ENCODE results near the gene NFKBIB.
"Not testable (repeated sequence)": the region's sequence is repeated elsewhere in the genome, so short reads cannot be mapped to it uniquely, and the experiment has no call there.

The NFKBIB gene

GRCh38 chr19:38875656-38876395, 23.9 kb upstream of the NFKBIB start:
- DNase-seq, result no peak

- DNase-seq, result peak in 1 of 2 experiments; percentile 30
Measured at GRCh38 chr19:38877781-38878574, 21.8 kb upstream of the NFKBIB start, which contains the start of gene RINL. TSS of gene RINL (minus strand) at chr19:38878275. CDS start at chr19:38876742, 1,533 bp downstream.

GRCh38 chr19:38878575-38879399, 21.0 kb upstream of the NFKBIB start:
- DNase-seq, result no peak

GRCh38 chr19:38879400-38879751, 20.4 kb upstream of the NFKBIB start:
- no peak for DNase-seq

- no peak for DNase-seq
Measured at GRCh38 chr19:38880076-38880881, 19.5 kb upstream of the NFKBIB start.

- no peak for DNase-seq
Measured at GRCh38 chr19:38880882-38881609, 18.7 kb upstream of the NFKBIB start.

- no peak for DNase-seq
Measured at GRCh38 chr19:38883286-38883685, 16.5 kb upstream of the NFKBIB start.

GRCh38 chr19:38884691-38885090, 15.1 kb upstream of the NFKBIB start:
- not testable (repeated sequence) for DNase-seq

GRCh38 chr19:38888876-38889275, 10.9 kb upstream of the NFKBIB start:
- DNase-seq, result no peak

GRCh38 chr19:38889803-38890202, 10.0 kb upstream of the NFKBIB start:
- DNase-seq, result no peak

GRCh38 chr19:38890686-38891085, 9.1 kb upstream of the NFKBIB start:
- DNase-seq, result no peak

GRCh38 chr19:38891771-38892170, 8.0 kb upstream of the NFKBIB start:
- DNase-seq, result no peak

- no peak for DNase-seq
Measured at GRCh38 chr19:38892841-38893240, 6.9 kb upstream of the NFKBIB start.

- no peak for DNase-seq
Measured at GRCh38 chr19:38893341-38893771, 6.4 kb upstream of the NFKBIB start.

GRCh38 chr19:38894968-38895367, 4.8 kb upstream of the NFKBIB start:
- no peak for DNase-seq

- no peak for DNase-seq
Measured at GRCh38 chr19:38898788-38899446, 852 bp upstream of the NFKBIB start.

- no peak for DNase-seq
Measured at GRCh38 chr19:38900202-38900629, 447 bp downstream of the NFKBIB start.

GRCh38 chr19:38900743-38901190, 998 bp downstream of the NFKBIB start:
- DNase-seq, result no peak

- no peak for DNase-seq
Measured at GRCh38 chr19:38901683-38902082, 1.9 kb downstream of the NFKBIB start.

- DNase-seq, result no peak
Measured at GRCh38 chr19:38904581-38905539, 5.1 kb downstream of the NFKBIB start.

Data from NCI-H187 (cell line).